H1 (cell line): ENCODE data around the gene PLCH2. TPM values are rescaled to one million over a fixed set of nuclear protein-coding genes. Genes with fewer than 3 reads are reported as not detected.

Source experiments
- CHD1 ChIP-seq: IDR thresholded peaks from 2 replicates; pipeline ENCODE4 v1.6.1; 2012; ENCODE audit warnings: low read depth, low read length, improper control_type of control experiment
- KDM4A ChIP-seq: IDR thresholded peaks from one replicate; pipeline ENCODE4 v1.7.1; 2012; ENCODE audit warnings: low read depth, mild to moderate bottlenecking, moderate library complexity, low read length, inconsistent platforms; ENCODE audit not compliant: severe bottlenecking
- RBBP5 ChIP-seq: IDR thresholded peaks from 2 replicates; pipeline ENCODE4 v1.7.1; 2012; ENCODE audit warnings: low read depth, mild to moderate bottlenecking, inconsistent platforms, low read length, moderate library complexity, borderline replicate concordance
- SRF ChIP-seq: IDR thresholded peaks from 2 replicates; pipeline ENCODE4 v1.6.1; 2011; ENCODE audit warnings: mild to moderate bottlenecking, low read depth, low read length, moderate library complexity
- SUZ12 ChIP-seq: fragments of 200-600 bp; sonication (generic); IDR thresholded peaks from 2 replicates; pipeline ENCODE4 v1.6.1; 2012; ENCODE audit warnings: mild to moderate bottlenecking, inconsistent platforms, low read length, moderate library complexity, mixed read lengths
- TAF7 ChIP-seq: optimal IDR thresholded peaks from 2 replicates; pipeline ENCODE3; 2011; ENCODE audit warnings: low read depth, mild to moderate bottlenecking, inconsistent platforms, low read length, moderate library complexity, borderline replicate concordance
- USF2 ChIP-seq: IDR thresholded peaks from 2 replicates; pipeline ENCODE4 v1.6.1; 2011; ENCODE audit warnings: low read length, improper control_type of control experiment
- polyA plus RNA-seq, 7 experiments: library from polyadenylated mRNA; depleted of rRNA in 3 of 7; stranded (reverse) in 5 of 7; unstranded in 2 of 7; fragments of >200 nt in 5 of 7; fragments of 200-250 nt in 2 of 7; gene quantifications; 1 replicate in 5 of 7; 2 replicates in 1 of 7; 4 replicates in 1 of 7; pipeline versions ENCODE4 v1.2.1 to v1.2.3, GENCODE V29; 2011 to 2013; ENCODE audit warnings: missing spikeins in 2 of 7, mixed read lengths in 2 of 7
- total RNA-seq: library from RNA; stranded (reverse); fragmentation: NEBNext Ultra II Directional; extraction: Animal tissue kit (Norgen Biotek cat#: 25700); gene quantifications from 2 replicates; pipeline ENCODE4 v1.2.1, GENCODE V29; 2021

The PLCH2 gene
- total and polyA plus RNA-seq, 2 of the 8 experiments (the other 6 are each of a cell fraction or from before 2014, with no cell fraction given) = 0.14 to 0.19 TPM

GRCh38 chr1:2496087-2496622 lies 20.1 kb downstream of the PLCH2 start (continued):
- no peak for TF ChIP-seq KDM4A
- no peak for TF ChIP-seq SRF
- no peak for TF ChIP-seq TAF7
- TF ChIP-seq CHD1 = no peak
- no peak for TF ChIP-seq RBBP5
- no peak for TF ChIP-seq SUZ12
- TF ChIP-seq USF2 = no peak
